ENCODE data around the gene AR.
"Not testable (repeated sequence)": the region's sequence is repeated elsewhere in the genome, so short reads cannot be mapped to it uniquely, and the experiment has no call there.

DNA sequence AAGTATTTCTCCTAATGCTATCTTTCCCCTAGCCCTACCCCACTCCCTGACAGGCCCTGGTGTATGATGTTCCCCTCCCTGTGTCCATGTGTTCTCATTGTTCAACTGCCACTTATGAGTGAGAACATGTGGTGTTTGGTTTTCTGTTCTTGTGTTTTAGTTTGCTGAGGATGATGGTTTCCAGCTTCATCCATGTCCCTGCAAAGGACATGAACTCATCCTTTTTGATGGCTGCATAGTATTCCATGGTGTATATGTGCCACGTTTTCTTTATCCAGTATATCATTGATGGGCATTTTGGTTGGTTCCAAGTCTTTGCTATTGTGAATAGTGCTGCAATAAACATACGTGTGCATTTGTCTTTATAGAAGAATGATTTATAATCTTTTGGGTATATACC lies 126.9 kb downstream of the AR start:
- TF ChIP-seq, protein P1, sequence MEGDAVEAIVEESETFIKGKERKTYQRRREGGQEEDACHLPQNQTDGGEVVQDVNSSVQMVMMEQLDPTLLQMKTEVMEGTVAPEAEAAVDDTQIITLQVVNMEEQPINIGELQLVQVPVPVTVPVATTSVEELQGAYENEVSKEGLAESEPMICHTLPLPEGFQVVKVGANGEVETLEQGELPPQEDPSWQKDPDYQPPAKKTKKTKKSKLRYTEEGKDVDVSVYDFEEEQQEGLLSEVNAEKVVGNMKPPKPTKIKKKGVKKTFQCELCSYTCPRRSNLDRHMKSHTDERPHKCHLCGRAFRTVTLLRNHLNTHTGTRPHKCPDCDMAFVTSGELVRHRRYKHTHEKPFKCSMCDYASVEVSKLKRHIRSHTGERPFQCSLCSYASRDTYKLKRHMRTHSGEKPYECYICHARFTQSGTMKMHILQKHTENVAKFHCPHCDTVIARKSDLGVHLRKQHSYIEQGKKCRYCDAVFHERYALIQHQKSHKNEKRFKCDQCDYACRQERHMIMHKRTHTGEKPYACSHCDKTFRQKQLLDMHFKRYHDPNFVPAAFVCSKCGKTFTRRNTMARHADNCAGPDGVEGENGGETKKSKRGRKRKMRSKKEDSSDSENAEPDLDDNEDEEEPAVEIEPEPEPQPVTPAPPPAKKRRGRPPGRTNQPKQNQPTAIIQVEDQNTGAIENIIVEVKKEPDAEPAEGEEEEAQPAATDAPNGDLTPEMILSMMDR (conservative IDR thresholded peaks at IDR 0.05; ENCODE audit: low read depth, low read length) = not testable (repeated sequence)
- not testable (repeated sequence) for TF ChIP-seq MXI1 (IDR thresholded peaks at IDR 0.05; ENCODE audit: borderline replicate concordance, low read depth, low read length); FOS (IDR thresholded peaks at IDR 0.05; ENCODE audit: low read depth, low read length); NFE2L2 (IDR thresholded peaks at IDR 0.05; ENCODE audit: low read depth, low read length); MAFK (IDR thresholded peaks at IDR 0.05; ENCODE audit: low read depth, low read length); POLR2A (IDR thresholded peaks at IDR 0.05; ENCODE audit: low read depth, low read length); CEBPB (IDR thresholded peaks at IDR 0.05; ENCODE audit: low read depth, low read length); RAD21 (IDR thresholded peaks at IDR 0.05; ENCODE audit: low read length); RFX5 (IDR thresholded peaks at IDR 0.05; ENCODE audit: low read depth, low read length)
- TF ChIP-seq, protein P2, sequence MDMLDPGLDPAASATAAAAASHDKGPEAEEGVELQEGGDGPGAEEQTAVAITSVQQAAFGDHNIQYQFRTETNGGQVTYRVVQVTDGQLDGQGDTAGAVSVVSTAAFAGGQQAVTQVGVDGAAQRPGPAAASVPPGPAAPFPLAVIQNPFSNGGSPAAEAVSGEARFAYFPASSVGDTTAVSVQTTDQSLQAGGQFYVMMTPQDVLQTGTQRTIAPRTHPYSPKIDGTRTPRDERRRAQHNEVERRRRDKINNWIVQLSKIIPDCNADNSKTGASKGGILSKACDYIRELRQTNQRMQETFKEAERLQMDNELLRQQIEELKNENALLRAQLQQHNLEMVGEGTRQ (IDR thresholded peaks at IDR 0.05; ENCODE audit: low read depth, low read length) = not testable (repeated sequence)
- TF ChIP-seq, protein P3, sequence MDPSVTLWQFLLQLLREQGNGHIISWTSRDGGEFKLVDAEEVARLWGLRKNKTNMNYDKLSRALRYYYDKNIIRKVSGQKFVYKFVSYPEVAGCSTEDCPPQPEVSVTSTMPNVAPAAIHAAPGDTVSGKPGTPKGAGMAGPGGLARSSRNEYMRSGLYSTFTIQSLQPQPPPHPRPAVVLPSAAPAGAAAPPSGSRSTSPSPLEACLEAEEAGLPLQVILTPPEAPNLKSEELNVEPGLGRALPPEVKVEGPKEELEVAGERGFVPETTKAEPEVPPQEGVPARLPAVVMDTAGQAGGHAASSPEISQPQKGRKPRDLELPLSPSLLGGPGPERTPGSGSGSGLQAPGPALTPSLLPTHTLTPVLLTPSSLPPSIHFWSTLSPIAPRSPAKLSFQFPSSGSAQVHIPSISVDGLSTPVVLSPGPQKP (IDR thresholded peaks at IDR 0.05; ENCODE audit: borderline replicate concordance, low read depth, low read length) = not testable (repeated sequence)

Measured in IMR-90 (cell line).